Lower leg skin (tissue), 4 donors: ENCODE measurements around the gene DLGAP1. TPM values are rescaled to one million over a fixed set of nuclear protein-coding genes. Genes with fewer than 3 reads are reported as not detected.

Experiments
- DNase-seq, 2 donors: peaks; one replicate each; pipeline ENCODE4 v3.0.0-alpha.2; 2019; ENCODE audit warnings: low spot score in 2 of 2
- H3K4me3 ChIP-seq: fragments of 200-600 bp; sonication (generic); 2 replicates; pipeline ENCODE4 v1.5.1; 2017; ENCODE audit warnings: mild to moderate bottlenecking, low read depth; ENCODE audit not compliant: poor library complexity, severe bottlenecking
- CTCF ChIP-seq, 3 donors: fragments of 450-650 bp; IDR thresholded peaks; one replicate each; pipeline ENCODE4 v1.5.1; 2016; ENCODE audit warnings: antibody characterized with exemption in 3 of 3, mild to moderate bottlenecking in 3 of 3, moderate library complexity in 2 of 3
- POLR2A ChIP-seq, 2 donors: fragments of 450-650 bp; IDR thresholded peaks; one replicate each; pipeline ENCODE4 v1.6.1; 2016 to 2017; ENCODE audit warnings: antibody characterized with exemption in 2 of 2, mild to moderate bottlenecking in 1 of 2, moderate library complexity in 1 of 2
- WGBS, 2 donors: methylation state at CpG; one replicate each; pipeline ENCODE4 v1.1.5; 2018; 5-methylcytosine and 5-hydroxymethylcytosine counted together
- intact Hi-C: fragments of 100-400 bp; cut with DNase I; formaldehyde crosslinking; loops from one replicate; pipeline ENCODE4 v1.15.0; 2023; ENCODE audit warnings: low total_unique reads
- total RNA-seq, 4 donors: library from RNA; depleted of rRNA; stranded (reverse); fragments of >200 nt; gene quantifications; one replicate each; pipeline ENCODE4 v1.1.0, GENCODE V29; 2016

Gene DLGAP1
- total RNA-seq, 4 donors from 2014 or later, result 0.34 to 1.3 (median 0.82) TPM

GRCh38 chr18:3458952-3459853 lies 995.9 kb downstream of the DLGAP1 start:
- no peak for DNase-seq
- WGBS, 2 donors, result 79 to 86% methylated on average over 5 of the region's 5 CpGs
- intact Hi-C loops, result no loop called here
- TF ChIP-seq CTCF (IDR thresholded peaks at IDR 0.05), result no peak
- TF ChIP-seq POLR2A (IDR thresholded peaks at IDR 0.05), result no peak
- no peak overlapping the region for H3K4me3 ChIP-seq

- no peak overlapping the region for H3K4me3 ChIP-seq
- intact Hi-C loops, result no loop called here
- WGBS, 2 donors, result 82 to 83% methylated on average over 3 of the region's 3 CpGs
- DNase-seq, result no peak
- no peak for TF ChIP-seq POLR2A (IDR thresholded peaks at IDR 0.05)
- no peak for TF ChIP-seq CTCF (IDR thresholded peaks at IDR 0.05)
Measured at GRCh38 chr18:3458378-3458777, 996.7 kb downstream of the DLGAP1 start.

GRCh38 chr18:3457261-3457724 lies 997.8 kb downstream of the DLGAP1 start:
- intact Hi-C loops, result no loop called here
- TF ChIP-seq CTCF (IDR thresholded peaks at IDR 0.05) (no peak), POLR2A (IDR thresholded peaks at IDR 0.05) (no peak)
- H3K4me3 ChIP-seq, result no peak overlapping the region

GRCh38 chr18:3456686-3457069 lies 998.4 kb downstream of the DLGAP1 start:
- intact Hi-C loops, result no loop called here
- TF ChIP-seq POLR2A (IDR thresholded peaks at IDR 0.05) (no peak), CTCF (IDR thresholded peaks at IDR 0.05) (no peak)
- H3K4me3 ChIP-seq, result no peak overlapping the region
- 33 to 53% methylated on average over 1 of the region's 1 CpG for WGBS, 2 donors
- no peak for DNase-seq

More at GRCh38 chr18:3457261-3457724, 997.8 kb downstream of the DLGAP1 start:
- no peak for DNase-seq
- WGBS, 2 donors, result 51 to 55% methylated on average over 15 of the region's 15 CpGs

- WGBS, 2 donors, result 61 to 71% methylated on average over 10 of the region's 10 CpGs
- intact Hi-C loops, result no loop called here
- TF ChIP-seq POLR2A (IDR thresholded peaks at IDR 0.05), result no peak
- TF ChIP-seq CTCF (IDR thresholded peaks at IDR 0.05), result no peak
- DNase-seq, result no peak
- no peak overlapping the region for H3K4me3 ChIP-seq
Measured at GRCh38 chr18:3455907-3456685, 999.0 kb downstream of the DLGAP1 start.
